Measurements from ENCODE around the gene PTPRN2.

The PTPRN2 gene

GRCh38 chr7:157526005-157526912, 1061.4 kb downstream of the PTPRN2 start:
- Histone ChIP-seq H3K9ac (ENCODE audit: low read length) (no peak overlapping the region), H3K36me3 (ENCODE audit: control insufficient read depth, insufficient read depth, low read length) (no peaks in the 10 kb centered on the region), H3K4me3 (ENCODE audit: low read length) (no peak overlapping the region), H3K4me1 (ENCODE audit: control insufficient read depth, insufficient read depth, low read length) (no peaks in the 10 kb centered on the region), H3K27ac (ENCODE audit: low read depth, low read length) (no peak overlapping the region), H3K27me3 (ENCODE audit: control insufficient read depth, insufficient read depth, low read length) (no peaks in the 10 kb centered on the region)

- no peaks in the 10 kb centered on the region for H3K4me1 ChIP-seq (ENCODE audit: control insufficient read depth, insufficient read depth, low read length)
- H3K27ac ChIP-seq (ENCODE audit: low read depth, low read length) = no peak overlapping the region
- H3K36me3 ChIP-seq (ENCODE audit: control insufficient read depth, insufficient read depth, low read length) = no peaks in the 10 kb centered on the region
- no peaks in the 10 kb centered on the region for H3K27me3 ChIP-seq (ENCODE audit: control insufficient read depth, insufficient read depth, low read length)
- H3K4me3 ChIP-seq (ENCODE audit: low read length) = no peak overlapping the region
- H3K9ac ChIP-seq (ENCODE audit: low read length) = no peak overlapping the region
Observed at GRCh38 chr7:157525491-157525915, 1062.1 kb downstream of the PTPRN2 start.

GRCh38 chr7:157524731-157525130, 1062.9 kb downstream of the PTPRN2 start:
- H3K4me3 ChIP-seq (ENCODE audit: low read length) = no peak overlapping the region
- H3K27ac ChIP-seq (ENCODE audit: low read depth, low read length) = no peak overlapping the region

GRCh38 chr7:157523766-157524421, 1063.7 kb downstream of the PTPRN2 start:
- Histone ChIP-seq H3K9ac (ENCODE audit: low read length) (no peak overlapping the region), H3K36me3 (ENCODE audit: control insufficient read depth, insufficient read depth, low read length) (no peaks in the 10 kb centered on the region), H3K4me3 (ENCODE audit: low read length) (no peak overlapping the region), H3K27me3 (ENCODE audit: control insufficient read depth, insufficient read depth, low read length) (no peaks in the 10 kb centered on the region), H3K27ac (ENCODE audit: low read depth, low read length) (no peak overlapping the region), H3K4me1 (ENCODE audit: control insufficient read depth, insufficient read depth, low read length) (no peaks in the 10 kb centered on the region)

More at GRCh38 chr7:157524731-157525130, 1062.9 kb downstream of the PTPRN2 start:
- Histone ChIP-seq H3K4me1 (ENCODE audit: control insufficient read depth, insufficient read depth, low read length) (no peaks in the 10 kb centered on the region), H3K27me3 (ENCODE audit: control insufficient read depth, insufficient read depth, low read length) (no peaks in the 10 kb centered on the region), H3K36me3 (ENCODE audit: control insufficient read depth, insufficient read depth, low read length) (no peaks in the 10 kb centered on the region), H3K9ac (ENCODE audit: low read length) (no peak overlapping the region)

- Histone ChIP-seq H3K4me3 (ENCODE audit: low read length) (no peak overlapping the region), H3K9ac (ENCODE audit: low read length) (no peak overlapping the region), H3K27ac (ENCODE audit: low read depth, low read length) (no peak overlapping the region), H3K27me3 (ENCODE audit: control insufficient read depth, insufficient read depth, low read length) (no peaks in the 10 kb centered on the region), H3K36me3 (ENCODE audit: control insufficient read depth, insufficient read depth, low read length) (no peaks in the 10 kb centered on the region), H3K4me1 (ENCODE audit: control insufficient read depth, insufficient read depth, low read length) (no peaks in the 10 kb centered on the region)
Observed at GRCh38 chr7:157523371-157523765, 1064.3 kb downstream of the PTPRN2 start.

- H3K4me1 ChIP-seq (ENCODE audit: control insufficient read depth, insufficient read depth, low read length) = no peaks in the 10 kb centered on the region
- H3K27ac ChIP-seq (ENCODE audit: low read depth, low read length) = no peak overlapping the region
- no peak overlapping the region for H3K4me3 ChIP-seq (ENCODE audit: low read length)
- H3K36me3 ChIP-seq (ENCODE audit: control insufficient read depth, insufficient read depth, low read length) = no peaks in the 10 kb centered on the region
- H3K9ac ChIP-seq (ENCODE audit: low read length) = no peak overlapping the region
- no peaks in the 10 kb centered on the region for H3K27me3 ChIP-seq (ENCODE audit: control insufficient read depth, insufficient read depth, low read length)
Observed at GRCh38 chr7:157522954-157523353, 1064.7 kb downstream of the PTPRN2 start.

- Histone ChIP-seq H3K27me3 (ENCODE audit: control insufficient read depth, insufficient read depth, low read length) (no peaks in the 10 kb centered on the region), H3K4me1 (ENCODE audit: control insufficient read depth, insufficient read depth, low read length) (no peaks in the 10 kb centered on the region), H3K4me3 (ENCODE audit: low read length) (no peak overlapping the region), H3K36me3 (ENCODE audit: control insufficient read depth, insufficient read depth, low read length) (no peaks in the 10 kb centered on the region), H3K27ac (ENCODE audit: low read depth, low read length) (no peak overlapping the region), H3K9ac (ENCODE audit: low read length) (no peak overlapping the region)
Observed at GRCh38 chr7:157522189-157522588, 1065.4 kb downstream of the PTPRN2 start.

GRCh38 chr7:157521752-157522151, 1065.9 kb downstream of the PTPRN2 start:
- no peaks in the 10 kb centered on the region for H3K4me1 ChIP-seq (ENCODE audit: control insufficient read depth, insufficient read depth, low read length)
- H3K36me3 ChIP-seq (ENCODE audit: control insufficient read depth, insufficient read depth, low read length) = no peaks in the 10 kb centered on the region
- no peak overlapping the region for H3K27ac ChIP-seq (ENCODE audit: low read depth, low read length)
- no peak overlapping the region for H3K9ac ChIP-seq (ENCODE audit: low read length)
- no peaks in the 10 kb centered on the region for H3K27me3 ChIP-seq (ENCODE audit: control insufficient read depth, insufficient read depth, low read length)
- H3K4me3 ChIP-seq (ENCODE audit: low read length) = no peak overlapping the region

- no peak overlapping the region for H3K9ac ChIP-seq (ENCODE audit: low read length)
- no peak overlapping the region for H3K4me3 ChIP-seq (ENCODE audit: low read length)
- no peaks in the 10 kb centered on the region for H3K27me3 ChIP-seq (ENCODE audit: control insufficient read depth, insufficient read depth, low read length)
- no peaks in the 10 kb centered on the region for H3K36me3 ChIP-seq (ENCODE audit: control insufficient read depth, insufficient read depth, low read length)
- H3K27ac ChIP-seq (ENCODE audit: low read depth, low read length) = no peak overlapping the region
- H3K4me1 ChIP-seq (ENCODE audit: control insufficient read depth, insufficient read depth, low read length) = no peaks in the 10 kb centered on the region
Observed at GRCh38 chr7:157521061-157521731, 1066.4 kb downstream of the PTPRN2 start.

GRCh38 chr7:157520249-157520648, 1067.4 kb downstream of the PTPRN2 start:
- H3K4me3 ChIP-seq (ENCODE audit: low read length) = no peak overlapping the region
- no peaks in the 10 kb centered on the region for H3K27me3 ChIP-seq (ENCODE audit: control insufficient read depth, insufficient read depth, low read length)
- H3K4me1 ChIP-seq (ENCODE audit: control insufficient read depth, insufficient read depth, low read length) = no peaks in the 10 kb centered on the region
- no peak overlapping the region for H3K27ac ChIP-seq (ENCODE audit: low read depth, low read length)
- H3K9ac ChIP-seq (ENCODE audit: low read length) = no peak overlapping the region
- H3K36me3 ChIP-seq (ENCODE audit: control insufficient read depth, insufficient read depth, low read length) = no peaks in the 10 kb centered on the region

- Histone ChIP-seq H3K27me3 (ENCODE audit: control insufficient read depth, insufficient read depth, low read length) (no peaks in the 10 kb centered on the region), H3K4me3 (ENCODE audit: low read length) (no peak overlapping the region), H3K9ac (ENCODE audit: low read length) (no peak overlapping the region), H3K4me1 (ENCODE audit: control insufficient read depth, insufficient read depth, low read length) (no peaks in the 10 kb centered on the region), H3K36me3 (ENCODE audit: control insufficient read depth, insufficient read depth, low read length) (no peaks in the 10 kb centered on the region), H3K27ac (ENCODE audit: low read depth, low read length) (no peak overlapping the region)
Observed at GRCh38 chr7:157519798-157520244, 1067.8 kb downstream of the PTPRN2 start.

- no peak overlapping the region for H3K4me3 ChIP-seq (ENCODE audit: low read length)
- no peak overlapping the region for H3K27ac ChIP-seq (ENCODE audit: low read depth, low read length)
- no peaks in the 10 kb centered on the region for H3K4me1 ChIP-seq (ENCODE audit: control insufficient read depth, insufficient read depth, low read length)
- H3K9ac ChIP-seq (ENCODE audit: low read length) = no peak overlapping the region
- no peaks in the 10 kb centered on the region for H3K36me3 ChIP-seq (ENCODE audit: control insufficient read depth, insufficient read depth, low read length)
- no peaks in the 10 kb centered on the region for H3K27me3 ChIP-seq (ENCODE audit: control insufficient read depth, insufficient read depth, low read length)
Observed at GRCh38 chr7:157519246-157519645, 1068.4 kb downstream of the PTPRN2 start.
